H9 (cell line): ENCODE results near the gene AJAP1. TPM values are rescaled to one million over a fixed set of nuclear protein-coding genes. Genes with fewer than 3 reads are reported as not detected.

ENCODE experiments used
- DNase-seq: peaks from one replicate; pipeline ENCODE4 v3.0.0-alpha.2; 2017
- H2AFZ ChIP-seq: one replicate; pipeline ENCODE4 v1.6.1; 2013; ENCODE audit warnings: mild to moderate bottlenecking, low read length, control low read depth, moderate library complexity
- H2AK5ac ChIP-seq: 2 replicates; pipeline ENCODE4 v1.6.1; 2013; ENCODE audit warnings: low read length, control low read depth, mixed read lengths; ENCODE audit not compliant: insufficient read length
- H2BK120ac ChIP-seq: one replicate; pipeline ENCODE4 v1.6.1; 2013; ENCODE audit warnings: low read depth, mild to moderate bottlenecking, low read length, control low read depth, inconsistent platforms; ENCODE audit not compliant: poor library complexity, severe bottlenecking
- H2BK12ac ChIP-seq: 2 replicates; pipeline ENCODE4 v1.6.1; 2013; ENCODE audit warnings: low read length, control low read depth, mixed read lengths, low read depth; ENCODE audit not compliant: insufficient read length
- H2BK15ac ChIP-seq: 2 replicates; pipeline ENCODE4 v1.6.1; 2013; ENCODE audit warnings: low read depth, low read length, control low read depth
- H2BK20ac ChIP-seq: one replicate; pipeline ENCODE4 v1.6.1; 2013; ENCODE audit warnings: low read depth, mild to moderate bottlenecking, low read length, control low read depth, inconsistent platforms; ENCODE audit not compliant: poor library complexity, severe bottlenecking
- H2BK5ac ChIP-seq: 2 replicates; pipeline ENCODE4 v1.6.1; 2013; ENCODE audit warnings: low read length, control low read depth, mixed read lengths; ENCODE audit not compliant: insufficient read length
- H3K14ac ChIP-seq: 2 replicates; pipeline ENCODE4 v1.6.1; 2013; ENCODE audit warnings: low read length, control low read depth; ENCODE audit not compliant: insufficient read depth
- H3K18ac ChIP-seq: 2 replicates; pipeline ENCODE4 v1.6.1; 2013; ENCODE audit warnings: low read depth, mild to moderate bottlenecking, mixed read lengths, low read length, control low read depth; ENCODE audit not compliant: insufficient read length
- H3K23ac ChIP-seq: 2 replicates; pipeline ENCODE4 v1.6.1; 2013; ENCODE audit warnings: low read length, control low read depth, mixed read lengths, low read depth; ENCODE audit not compliant: insufficient read length
- H3K23me2 ChIP-seq: 2 replicates; pipeline ENCODE4 v1.6.1; 2013; ENCODE audit warnings: low read depth, mild to moderate bottlenecking, mixed read lengths, low read length, control low read depth; ENCODE audit not compliant: insufficient read length, poor library complexity, severe bottlenecking
- H3K27ac ChIP-seq: 2 replicates; pipeline ENCODE4 v1.5.1; 2013; ENCODE audit warnings: low read length, control low read depth, mixed read lengths, low read depth; ENCODE audit not compliant: insufficient read length
- H3K27me3 ChIP-seq: 2 replicates; pipeline ENCODE4 v1.6.1; 2013; ENCODE audit warnings: low read length, control low read depth, inconsistent platforms; ENCODE audit not compliant: insufficient read depth
- H3K4ac ChIP-seq: 2 replicates; pipeline ENCODE4 v1.6.1; 2013; ENCODE audit warnings: low read depth, mild to moderate bottlenecking, control low read depth, inconsistent platforms, low read length, moderate library complexity
- H3K4me1 ChIP-seq: 2 replicates; pipeline ENCODE4 v1.6.1; 2013; ENCODE audit warnings: low read length, control low read depth, inconsistent platforms; ENCODE audit not compliant: insufficient read depth
- H3K4me2 ChIP-seq: 2 replicates; pipeline ENCODE4 v1.6.1; 2013; ENCODE audit warnings: low read length, control low read depth, mixed read lengths; ENCODE audit not compliant: insufficient read length, insufficient read depth
- H3K56ac ChIP-seq: 2 replicates; pipeline ENCODE4 v1.6.1; 2013; ENCODE audit warnings: low read depth, mild to moderate bottlenecking, mixed read lengths, low read length, control low read depth; ENCODE audit not compliant: insufficient read length
- H3K79me1 ChIP-seq: 2 replicates; pipeline ENCODE4 v1.6.1; 2013; ENCODE audit warnings: low read depth, mild to moderate bottlenecking, moderate library complexity, low read length, control low read depth, inconsistent platforms; ENCODE audit not compliant: insufficient read depth, poor library complexity, severe bottlenecking
- H3K79me2 ChIP-seq: 2 replicates; pipeline ENCODE4 v1.6.1; 2013; ENCODE audit warnings: low read length, control low read depth, inconsistent platforms; ENCODE audit not compliant: insufficient read depth
- H3K9ac ChIP-seq: 2 replicates; pipeline ENCODE4 v1.6.1; 2013; ENCODE audit warnings: low read length, control low read depth, mixed read lengths; ENCODE audit not compliant: insufficient read length; ENCODE audit errors: extremely low read depth
- H3K9me3 ChIP-seq: one replicate; pipeline ENCODE4 v1.6.1; 2013; ENCODE audit warnings: low read depth, low read length, inconsistent platforms; ENCODE audit not compliant: control insufficient read depth
- H3T11ph ChIP-seq: one replicate; pipeline ENCODE4 v1.6.1; 2013; ENCODE audit warnings: mild to moderate bottlenecking, low read length, control low read depth, inconsistent platforms
- H4K20me1 ChIP-seq: one replicate; pipeline ENCODE4 v1.6.1; 2013; ENCODE audit not compliant: control insufficient read depth, insufficient read length, insufficient read depth
- H4K5ac ChIP-seq: 2 replicates; pipeline ENCODE4 v1.6.1; 2013; ENCODE audit warnings: low read depth, mild to moderate bottlenecking, mixed read lengths, low read length, control low read depth; ENCODE audit not compliant: insufficient read length
- H4K8ac ChIP-seq: replicated peaks from 2 replicates; pipeline ENCODE4 v1.6.1; 2013; ENCODE audit warnings: low read length, control low read depth, mixed read lengths, low read depth; ENCODE audit not compliant: insufficient read length
- H4K91ac ChIP-seq: 2 replicates; pipeline ENCODE4 v1.6.1; 2013; ENCODE audit warnings: low read depth, mild to moderate bottlenecking, moderate library complexity, mixed read lengths, low read length, control low read depth; ENCODE audit not compliant: insufficient read length
- H3K27ac Mint-ChIP-seq, 3 experiments: 2 replicates in 2 of 3; 3 replicates in 1 of 3; pipeline ENCODE4 v1.8.0; 2020 to 2021; ENCODE audit warnings: mixed read lengths in 3 of 3, mild to moderate bottlenecking in 1 of 3, moderate library complexity in 1 of 3
- H3K27me3 Mint-ChIP-seq: 2 replicates; pipeline ENCODE4 v1.8.0; 2021; ENCODE audit warnings: low read depth, mild to moderate bottlenecking, moderate library complexity, mixed read lengths
- H3K36me3 Mint-ChIP-seq, 3 experiments: 2 replicates in 2 of 3; 3 replicates in 1 of 3; pipeline ENCODE4 v1.8.0; 2020 to 2021; ENCODE audit warnings: low read depth in 3 of 3, mixed read lengths in 3 of 3; ENCODE audit not compliant: insufficient read depth in 1 of 3
- H3K4me1 Mint-ChIP-seq, 2 experiments: 2 replicates each; pipeline ENCODE4 v1.8.0; 2020; ENCODE audit warnings: mixed read lengths in 2 of 2
- H3K4me3 Mint-ChIP-seq, 2 experiments: 2 replicates in 1 of 2; 3 replicates in 1 of 2; pipeline ENCODE4 v1.8.0; 2020 to 2021; ENCODE audit warnings: mild to moderate bottlenecking in 2 of 2, mixed read lengths in 2 of 2, moderate library complexity in 1 of 2
- H3K9me3 Mint-ChIP-seq, 2 experiments: 2 replicates in 1 of 2; 3 replicates in 1 of 2; pipeline ENCODE4 v1.8.0; 2020; ENCODE audit warnings: mild to moderate bottlenecking in 2 of 2, mixed read lengths in 2 of 2, moderate library complexity in 1 of 2
- CTCF ChIP-seq: fragments of 200-600 bp; sonication (generic); conservative IDR thresholded peaks from 3 replicates; pipeline ENCODE4 v1.8.0; 2021; ENCODE audit warnings: antibody characterized with exemption, mild to moderate bottlenecking
- WGBS: extraction: QIAGEN DNeasy Blood & Tissue Kit; methylation state at CpG from one replicate; pipeline ENCODE4 v1.1.7; 2013; ENCODE audit warnings: missing lambda C conversion rate, low lambda C conversion rate, mixed read lengths; ENCODE audit not compliant: insufficient read length; ENCODE audit errors: extremely low coverage; 5-methylcytosine and 5-hydroxymethylcytosine counted together
- total RNA-seq: library from RNA; stranded (reverse); gene quantifications from 2 replicates; pipeline ENCODE4 v1.2.1, GENCODE V29; 2021

The AJAP1 gene
- total RNA-seq, 1 experiment from 2014 or later: 8.6 TPM

GRCh38 chr1:4631321-4631720, 23.1 kb upstream of the AJAP1 start:
- H4K20me1 ChIP-seq: no peaks in the 10 kb centered on the region
- H2AK5ac ChIP-seq: no peak overlapping the region
- H3K4me3 Mint-ChIP-seq: no peak overlapping the region; a peak in 1 of 5 replicates
- no peak for TF ChIP-seq CTCF
- no peak overlapping the region for H3K18ac ChIP-seq
- no peak overlapping the region for H2AFZ ChIP-seq
- H3K9me3 Mint-ChIP-seq: peaks cover 2 to 6% of the 10 kb centered on the region in 2 experiments; a peak in 2 of 5 replicates
- H2BK12ac ChIP-seq: no peak overlapping the region
- no peak overlapping the region for H3K4me2 ChIP-seq
- H2BK20ac ChIP-seq: no peak overlapping the region
- H3K9me3 ChIP-seq: no peaks in the 10 kb centered on the region
- no peaks in the 10 kb centered on the region for H3K4me1 ChIP-seq
- no peaks in the 10 kb centered on the region for H3K79me1 ChIP-seq
- H3K56ac ChIP-seq: no peak overlapping the region
- no peak overlapping the region for H3K23ac ChIP-seq
- no peak for DNase-seq
- H3K36me3 Mint-ChIP-seq: no peaks in the 10 kb centered on the region
- peaks cover 9% of the 10 kb centered on the region for H3K27me3 Mint-ChIP-seq
- no CpG with 5 or more reads among the region's 5 CpGs for WGBS
- no peak overlapping the region for H2BK5ac ChIP-seq
- no peak overlapping the region for H3K27ac Mint-ChIP-seq
- H3K9ac ChIP-seq: no peak overlapping the region
- H4K5ac ChIP-seq: no peak overlapping the region
- H3K4me1 Mint-ChIP-seq: peaks cover 8 to 15% of the 10 kb centered on the region in 2 experiments
- H4K91ac ChIP-seq: no peak overlapping the region
- H3K4ac ChIP-seq: no peak overlapping the region
- H3K14ac ChIP-seq: no peak overlapping the region; the same call in 1 of the 2 replicates
- no peak overlapping the region for H2BK120ac ChIP-seq
- H3K79me2 ChIP-seq: no peaks in the 10 kb centered on the region
- no peak overlapping the region for H3K27ac ChIP-seq
- H4K8ac ChIP-seq: no peak overlapping the region
- H3T11ph ChIP-seq: no peak overlapping the region
- no peak overlapping the region for H2BK15ac ChIP-seq
- H3K27me3 ChIP-seq: no peaks in the 10 kb centered on the region
- no peaks in the 10 kb centered on the region for H3K23me2 ChIP-seq
